HG03097 (cell line): ENCODE data around the gene TRIM25.

Source experiments
- ATAC-seq: cut with Tn5 transposase; IDR thresholded peaks from one replicate; pipeline ENCODE4 v1.9.1; 2021; ENCODE audit not compliant: unreplicated experiment, low FRiP score

Gene TRIM25

DNA sequence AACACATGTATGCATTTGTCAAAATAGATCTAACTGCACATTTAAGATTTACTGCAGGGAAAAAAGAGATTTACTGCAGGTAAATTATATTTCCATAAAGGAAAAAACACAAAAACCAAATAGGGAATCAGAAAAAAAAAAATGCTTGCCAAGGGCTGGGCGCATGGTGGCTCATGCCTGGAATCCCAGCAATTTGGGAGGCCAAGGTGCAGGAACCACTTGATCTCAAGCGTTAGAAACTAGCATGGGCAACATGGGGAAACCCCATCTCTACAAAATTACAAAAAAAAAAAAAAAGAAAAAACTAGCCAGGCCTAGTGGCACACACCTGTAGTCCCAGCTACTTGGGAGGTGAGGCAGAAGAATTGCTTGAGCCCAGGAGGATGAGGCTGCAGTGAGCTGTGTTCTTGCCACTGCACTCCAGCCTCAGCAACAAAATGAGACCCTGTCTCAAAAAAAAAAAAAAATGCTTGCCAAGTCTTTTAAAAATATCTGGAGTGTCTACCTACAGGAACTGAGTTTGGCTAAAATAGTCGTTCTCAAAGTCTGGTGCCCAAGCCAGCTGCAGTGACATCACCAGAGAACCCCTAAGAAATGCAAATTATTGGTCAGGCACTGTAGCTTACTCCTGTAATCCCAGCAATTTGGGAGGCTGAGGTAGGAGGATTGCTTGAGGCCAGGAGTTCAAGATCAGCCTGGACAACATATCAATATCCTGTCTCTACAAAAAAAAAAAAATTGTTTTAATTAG lies 17.5 kb downstream of the TRIM25 start:
- no peak for ATAC-seq

GRCh38 chr17:56894859-56895455 lies 18.9 kb downstream of the TRIM25 start:
- no peak for ATAC-seq

DNA sequence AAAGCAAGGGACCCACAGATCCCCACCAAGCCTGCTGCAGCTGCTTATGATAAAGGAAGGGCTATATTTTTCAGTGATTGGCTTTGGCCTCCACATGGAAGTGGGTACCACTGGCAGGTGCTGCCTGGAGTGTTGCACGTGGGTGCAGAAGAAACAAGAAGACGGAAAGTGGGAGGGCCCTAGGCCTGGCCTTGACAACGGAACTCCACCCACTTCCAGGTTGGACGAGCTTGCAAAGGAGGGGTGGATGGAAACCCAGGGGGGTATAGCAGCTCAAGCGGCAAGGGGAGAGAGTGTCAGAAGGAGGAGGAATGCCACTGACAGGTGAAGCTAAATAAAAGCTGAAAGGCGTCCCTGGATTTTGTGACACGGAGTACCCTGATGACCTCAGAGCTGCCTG lies 20.3 kb downstream of the TRIM25 start:
- no peak for ATAC-seq

DNA sequence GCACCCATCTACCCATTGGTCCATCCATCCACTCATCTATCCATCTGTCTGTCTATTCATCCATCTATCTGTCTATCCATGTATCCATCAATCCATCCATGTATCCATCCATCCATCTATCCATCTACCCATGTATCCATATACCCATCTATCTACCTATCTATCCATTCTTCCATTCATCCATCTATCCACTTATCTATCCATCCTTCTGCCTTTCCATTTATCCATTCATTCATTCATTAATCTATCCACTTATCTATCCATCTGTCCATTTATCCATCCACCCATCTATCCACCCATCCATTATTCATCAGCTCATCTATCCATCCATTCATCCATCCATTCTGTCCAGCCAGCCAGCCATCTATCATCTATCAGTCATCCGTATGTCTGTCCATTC lies 21.5 kb downstream of the TRIM25 start:
- no peak for ATAC-seq

GRCh38 chr17:56891751-56892150 lies 22.1 kb downstream of the TRIM25 start:
- no peak for ATAC-seq

- ATAC-seq: no peak
Observed at GRCh38 chr17:56890906-56891674, 22.8 kb downstream of the TRIM25 start.

- no peak for ATAC-seq
Observed at GRCh38 chr17:56890390-56890789, 23.5 kb downstream of the TRIM25 start.

- ATAC-seq: no peak
Observed at GRCh38 chr17:56887552-56888467, 26.0 kb downstream of the TRIM25 start.

DNA sequence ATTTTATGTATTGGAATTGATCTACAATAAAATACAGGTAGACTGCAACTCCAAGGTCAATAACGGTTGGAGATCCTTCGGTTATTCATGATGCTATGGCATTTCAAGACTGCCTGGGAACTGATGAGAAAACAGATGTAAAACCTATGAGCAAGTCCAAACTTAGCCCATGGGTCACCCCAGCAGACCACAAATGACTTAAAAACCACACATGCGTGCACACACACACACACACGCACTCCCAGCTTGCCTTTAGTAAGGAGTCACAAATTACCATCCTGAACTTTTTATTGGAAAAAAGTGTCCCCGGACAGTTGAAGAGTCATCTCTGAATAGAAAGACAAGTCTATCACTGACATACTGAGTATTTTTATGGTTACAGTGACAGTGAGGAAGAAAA lies 26.7 kb downstream of the TRIM25 start:
- ATAC-seq: no peak

DNA sequence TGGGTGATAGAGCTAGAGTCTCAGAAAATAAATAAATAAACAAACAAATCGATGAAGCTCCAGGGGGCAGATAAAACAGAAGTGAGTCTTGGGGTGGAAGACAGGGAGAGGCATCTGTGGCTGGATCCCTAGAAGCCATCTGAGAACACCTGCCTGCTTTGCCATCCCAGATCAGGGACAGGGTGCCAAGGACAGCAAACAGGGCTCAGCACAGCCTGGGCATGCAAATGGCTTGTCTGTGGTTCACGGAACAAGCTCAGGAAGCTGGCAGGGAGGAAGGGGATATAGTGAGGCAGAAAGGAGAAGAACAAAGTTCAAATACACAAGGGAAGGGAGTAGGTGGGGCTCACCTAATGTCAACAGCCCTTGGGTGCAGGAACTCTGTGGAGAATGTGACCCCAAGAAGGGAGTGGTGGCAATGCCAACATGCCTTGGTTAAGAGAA lies 27.5 kb downstream of the TRIM25 start:
- no peak for ATAC-seq

- ATAC-seq: no peak
Observed at GRCh38 chr17:56885312-56885657, 28.6 kb downstream of the TRIM25 start.

- no peak for ATAC-seq
Observed at GRCh38 chr17:56884483-56885311, 29.2 kb downstream of the TRIM25 start.

GRCh38 chr17:56883616-56884015 lies 30.2 kb downstream of the TRIM25 start:
- no peak for ATAC-seq

DNA sequence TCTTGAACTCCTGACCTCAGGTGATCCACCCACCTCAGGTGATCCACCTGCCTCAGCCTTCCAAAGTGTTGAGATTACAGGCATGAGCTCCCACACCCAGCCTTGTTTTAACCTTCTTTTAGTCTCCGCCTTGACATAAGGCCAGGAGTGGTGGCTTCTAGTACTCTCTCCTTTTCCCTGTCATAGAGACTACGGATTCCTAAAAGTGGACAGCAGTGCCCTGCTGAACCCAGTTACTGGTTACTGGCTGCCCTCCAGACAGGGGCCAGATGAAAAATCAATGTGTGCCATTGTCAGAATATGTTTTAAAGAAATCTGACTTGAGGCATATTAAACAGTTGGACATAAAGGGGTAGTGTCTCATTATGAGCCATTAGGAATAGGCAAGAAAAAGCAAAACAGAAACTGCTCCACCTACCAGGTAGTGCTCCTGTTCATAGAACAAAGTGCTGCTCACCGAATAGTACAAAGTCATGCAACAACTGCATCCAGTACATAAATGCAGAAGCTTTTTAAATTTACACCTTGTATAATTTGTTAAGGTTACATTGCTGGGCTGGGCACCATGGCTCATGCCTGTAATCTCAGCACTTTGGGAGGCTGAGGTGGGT lies 32.1 kb downstream of the TRIM25 start:
- ATAC-seq: no peak

DNA sequence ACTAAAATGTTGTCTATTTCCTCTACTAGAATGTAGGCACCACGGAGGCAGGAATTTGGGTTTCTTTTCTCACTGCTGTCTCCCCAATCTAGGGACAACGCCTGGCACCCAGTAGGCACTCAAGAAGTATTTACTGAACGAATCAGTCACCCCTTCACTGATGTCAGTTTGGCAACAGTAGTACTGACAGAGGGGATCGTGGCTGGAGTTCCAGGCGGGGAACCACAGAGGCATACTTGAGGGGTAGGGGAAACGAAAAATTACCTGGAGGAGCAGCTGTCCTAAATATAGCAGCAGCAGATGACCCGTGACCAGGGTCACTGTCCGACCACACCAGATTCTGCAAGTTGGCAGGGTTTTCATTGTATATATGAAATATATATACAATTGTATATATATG lies 33.3 kb downstream of the TRIM25 start:
- ATAC-seq: no peak

DNA sequence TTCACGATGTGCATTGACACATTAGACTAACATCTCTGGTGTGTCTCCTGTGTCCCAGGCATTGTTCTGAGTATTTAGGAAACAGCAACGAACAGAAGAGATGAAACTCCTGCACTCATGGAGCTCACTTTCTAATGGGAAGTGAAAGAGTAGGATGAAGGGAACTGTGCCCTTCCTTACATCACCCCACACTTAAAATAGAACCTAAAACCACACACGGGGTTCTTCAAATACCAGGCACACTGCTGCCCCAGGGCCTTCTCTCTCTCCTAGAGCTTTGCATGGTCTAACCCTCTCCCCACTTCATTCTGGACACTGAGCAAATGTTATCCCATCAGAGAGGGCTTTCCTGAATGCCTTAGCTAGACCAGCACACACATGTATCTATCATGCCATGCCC lies 33.7 kb downstream of the TRIM25 start:
- no peak for ATAC-seq

- no peak for ATAC-seq
Observed at GRCh38 chr17:56879280-56879679, 34.6 kb downstream of the TRIM25 start.

GRCh38 chr17:56876766-56877179 lies 37.1 kb downstream of the TRIM25 start:
- no peak for ATAC-seq

- ATAC-seq: no peak
Observed at GRCh38 chr17:56870081-56870651, 43.7 kb downstream of the TRIM25 start.
